AG04449 (cell line): ENCODE measurements around the gene COL6A1.

Source experiments
- CTCF ChIA-PET: fragments of 350-600 bp; formaldehyde crosslinking; extraction: SDS; loops from one replicate; lab custom pipeline; 2021; ENCODE audit warnings: antibody characterized with exemption; lab: Yijun Ruan, JAX
- POLR2A ChIA-PET: fragments of 400-600, 350-600 bp; formaldehyde crosslinking; extraction: SDS; loops from one replicate; lab custom pipeline; 2020; ENCODE audit warnings: antibody characterized with exemption, inconsistent platforms; lab: Yijun Ruan, JAX
- DNase-seq: peaks from one replicate; pipeline ENCODE4 v3.0.0-alpha.2; 2010; ENCODE audit warnings: low read depth, low spot score
- H3K4me3 ChIP-seq: 2 replicates; pipeline ENCODE4 v1.5.1; 2011; ENCODE audit warnings: low read depth, mild to moderate bottlenecking, control low read depth, low read length
- TF ChIP-seq, protein P1 (sequence below): IDR thresholded peaks from one replicate; pipeline ENCODE4 v1.5.1; 2011; ENCODE audit warnings: mild to moderate bottlenecking, moderate library complexity, low read length, control low read depth, inconsistent platforms; ENCODE audit not compliant: insufficient read depth; ENCODE audit errors: missing control alignments

Gene COL6A1

DNA sequence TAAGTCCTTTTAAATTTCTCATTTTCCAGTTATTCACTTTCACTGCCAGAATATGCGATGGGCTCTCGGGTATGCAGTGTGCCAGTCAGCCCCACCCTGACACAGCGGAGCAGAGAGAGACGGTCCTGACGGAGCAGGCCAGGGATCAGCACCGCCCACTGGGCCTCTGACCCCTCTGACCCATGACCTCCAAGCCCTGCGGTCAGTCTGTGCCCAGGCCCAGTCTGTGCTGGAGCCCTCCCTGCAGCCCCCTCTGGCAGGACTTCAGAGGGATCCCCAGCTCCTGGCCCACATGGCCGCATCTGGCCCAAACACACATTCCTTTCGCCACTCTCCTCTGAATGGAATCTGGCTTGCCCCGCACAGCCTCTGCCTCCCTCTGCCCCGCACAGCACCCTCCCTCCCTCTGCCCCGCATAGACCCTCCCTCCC is 72.9 kb downstream of the COL6A1 start:
- TF ChIP-seq, protein P1, sequence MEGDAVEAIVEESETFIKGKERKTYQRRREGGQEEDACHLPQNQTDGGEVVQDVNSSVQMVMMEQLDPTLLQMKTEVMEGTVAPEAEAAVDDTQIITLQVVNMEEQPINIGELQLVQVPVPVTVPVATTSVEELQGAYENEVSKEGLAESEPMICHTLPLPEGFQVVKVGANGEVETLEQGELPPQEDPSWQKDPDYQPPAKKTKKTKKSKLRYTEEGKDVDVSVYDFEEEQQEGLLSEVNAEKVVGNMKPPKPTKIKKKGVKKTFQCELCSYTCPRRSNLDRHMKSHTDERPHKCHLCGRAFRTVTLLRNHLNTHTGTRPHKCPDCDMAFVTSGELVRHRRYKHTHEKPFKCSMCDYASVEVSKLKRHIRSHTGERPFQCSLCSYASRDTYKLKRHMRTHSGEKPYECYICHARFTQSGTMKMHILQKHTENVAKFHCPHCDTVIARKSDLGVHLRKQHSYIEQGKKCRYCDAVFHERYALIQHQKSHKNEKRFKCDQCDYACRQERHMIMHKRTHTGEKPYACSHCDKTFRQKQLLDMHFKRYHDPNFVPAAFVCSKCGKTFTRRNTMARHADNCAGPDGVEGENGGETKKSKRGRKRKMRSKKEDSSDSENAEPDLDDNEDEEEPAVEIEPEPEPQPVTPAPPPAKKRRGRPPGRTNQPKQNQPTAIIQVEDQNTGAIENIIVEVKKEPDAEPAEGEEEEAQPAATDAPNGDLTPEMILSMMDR = no peak
- ChIA-PET CTCF (no interaction called here), POLR2A (interaction anchor here (0.5 to 1.5 kb wide), 2 partner anchors 73 to 89 kb away, joined by 3 to 4 read pairs; partner anchors contain the start of gene COL6A1)
- H3K4me3 ChIP-seq = no peak overlapping the region
- DNase-seq = no peak
